Measurements from ENCODE around the gene TMEM245.

TMEM245 gene

GRCh38 chr9:109036744-109037680 is 82.7 kb downstream of the TMEM245 start:
- no peak overlapping the region for H3K9ac ChIP-seq
- H3K4me1 ChIP-seq = no peaks in the 10 kb centered on the region
- no peaks in the 10 kb centered on the region for H3K27me3 ChIP-seq
- H3K4me3 ChIP-seq = no peak overlapping the region
- no peak for TF ChIP-seq Cebpa-rat (IDR thresholded peaks at IDR 0.05)
- no peak overlapping the region for H3K4me2 ChIP-seq
- H3K27ac ChIP-seq = no peak overlapping the region
- H3K36me3 ChIP-seq = peaks cover 96% of the 10 kb centered on the region
- no peaks in the 10 kb centered on the region for H4K20me1 ChIP-seq
- no peaks in the 10 kb centered on the region for H3K9me3 ChIP-seq

- H3K27ac ChIP-seq = no peak overlapping the region
- peaks cover 95% of the 10 kb centered on the region for H3K36me3 ChIP-seq
- TF ChIP-seq Cebpa-rat (IDR thresholded peaks at IDR 0.05) = no peak
- H3K4me2 ChIP-seq = no peak overlapping the region
- H3K9ac ChIP-seq = no peak overlapping the region
- no peaks in the 10 kb centered on the region for H3K4me1 ChIP-seq
- H3K9me3 ChIP-seq = no peaks in the 10 kb centered on the region
- H3K27me3 ChIP-seq = no peaks in the 10 kb centered on the region
- no peak overlapping the region for H3K4me3 ChIP-seq
- H4K20me1 ChIP-seq = no peaks in the 10 kb centered on the region
Measured at GRCh38 chr9:109035684-109036423, 83.9 kb downstream of the TMEM245 start.

- Histone ChIP-seq H3K4me2 (no peak overlapping the region), H3K9ac (no peak overlapping the region), H3K9me3 (no peaks in the 10 kb centered on the region), H3K27me3 (no peaks in the 10 kb centered on the region), H3K4me1 (no peaks in the 10 kb centered on the region), H3K27ac (no peak overlapping the region), H3K36me3 (peaks cover 88% of the 10 kb centered on the region), H4K20me1 (no peaks in the 10 kb centered on the region), H3K4me3 (no peak overlapping the region)
- TF ChIP-seq Cebpa-rat (IDR thresholded peaks at IDR 0.05) = no peak
Measured at GRCh38 chr9:109033941-109034700, 85.6 kb downstream of the TMEM245 start.

- no peak overlapping the region for H3K4me3 ChIP-seq
- H3K4me1 ChIP-seq = no peaks in the 10 kb centered on the region
- 0 out of 2 replicates have a peak, but pooled peaks cover 3% of the 10 kb centered on the region for H4K20me1 ChIP-seq
- no peaks in the 10 kb centered on the region for H3K27me3 ChIP-seq
- no peak overlapping the region for H3K4me2 ChIP-seq
- TF ChIP-seq Cebpa-rat (IDR thresholded peaks at IDR 0.05) = no peak
- H3K9ac ChIP-seq = no peak overlapping the region
- H3K36me3 ChIP-seq = peaks cover 90% of the 10 kb centered on the region
- H3K27ac ChIP-seq = no peak overlapping the region
- H3K9me3 ChIP-seq = no peaks in the 10 kb centered on the region
Measured at GRCh38 chr9:109031241-109031640, 88.5 kb downstream of the TMEM245 start.

- no peak overlapping the region for H3K27ac ChIP-seq
- H3K9me3 ChIP-seq = no peaks in the 10 kb centered on the region
- no peaks in the 10 kb centered on the region for H3K27me3 ChIP-seq
- no peaks in the 10 kb centered on the region for H3K4me1 ChIP-seq
- peaks cover 90% of the 10 kb centered on the region for H3K36me3 ChIP-seq
- 0 out of 2 replicates have a peak, but pooled peaks cover 7% of the 10 kb centered on the region for H4K20me1 ChIP-seq
- no peak overlapping the region for H3K9ac ChIP-seq
- no peak overlapping the region for H3K4me3 ChIP-seq
- no peak overlapping the region for H3K4me2 ChIP-seq
- TF ChIP-seq Cebpa-rat (IDR thresholded peaks at IDR 0.05) = no peak
Measured at GRCh38 chr9:109030426-109030825, 89.3 kb downstream of the TMEM245 start.

GRCh38 chr9:109028457-109028856 is 91.3 kb downstream of the TMEM245 start:
- TF ChIP-seq Cebpa-rat (IDR thresholded peaks at IDR 0.05) = no peak

GRCh38 chr9:109027176-109027575 is 92.6 kb downstream of the TMEM245 start:
- H3K9ac ChIP-seq = no peak overlapping the region
- no peaks in the 10 kb centered on the region for H3K9me3 ChIP-seq
- TF ChIP-seq Cebpa-rat (IDR thresholded peaks at IDR 0.05) = no peak
- no peaks in the 10 kb centered on the region for H3K4me1 ChIP-seq
- no peak overlapping the region for H3K27ac ChIP-seq
- H3K4me2 ChIP-seq = no peak overlapping the region
- H3K4me3 ChIP-seq = no peak overlapping the region
- H4K20me1 ChIP-seq = 0 out of 2 replicates have a peak, but pooled peaks cover 17% of the 10 kb centered on the region
- H3K36me3 ChIP-seq = peaks cover 74% of the 10 kb centered on the region
- no peaks in the 10 kb centered on the region for H3K27me3 ChIP-seq

More at GRCh38 chr9:109028457-109028856, 91.3 kb downstream of the TMEM245 start:
- Histone ChIP-seq H4K20me1 (0 out of 2 replicates have a peak, but pooled peaks cover 17% of the 10 kb centered on the region), H3K36me3 (peaks cover 86% of the 10 kb centered on the region), H3K4me2 (no peak overlapping the region), H3K27ac (no peak overlapping the region), H3K4me1 (no peaks in the 10 kb centered on the region), H3K9me3 (no peaks in the 10 kb centered on the region), H3K27me3 (no peaks in the 10 kb centered on the region), H3K4me3 (no peak overlapping the region), H3K9ac (no peak overlapping the region)

- peaks cover 74% of the 10 kb centered on the region for H3K36me3 ChIP-seq
- no peaks in the 10 kb centered on the region for H3K27me3 ChIP-seq
- H3K27ac ChIP-seq = no peak overlapping the region
- H3K9me3 ChIP-seq = no peaks in the 10 kb centered on the region
- H4K20me1 ChIP-seq = 0 out of 2 replicates have a peak, but pooled peaks cover 25% of the 10 kb centered on the region
- no peaks in the 10 kb centered on the region; the same call in 1 of the 2 replicates for H3K4me1 ChIP-seq
- H3K4me3 ChIP-seq = no peak overlapping the region
- H3K9ac ChIP-seq = no peak overlapping the region
- no peak overlapping the region for H3K4me2 ChIP-seq
- TF ChIP-seq Cebpa-rat (IDR thresholded peaks at IDR 0.05) = no peak
Measured at GRCh38 chr9:109026306-109026705, 93.4 kb downstream of the TMEM245 start.

GRCh38 chr9:109022873-109023272 is 96.9 kb downstream of the TMEM245 start:
- Histone ChIP-seq H3K4me2 (no peak overlapping the region), H3K27ac (no peak overlapping the region), H4K20me1 (peaks cover 30% of the 10 kb centered on the region; the same call in 1 of the 2 replicates), H3K36me3 (peaks cover 74% of the 10 kb centered on the region), H3K4me1 (peaks cover 22% of the 10 kb centered on the region), H3K4me3 (no peak overlapping the region), H3K9me3 (no peaks in the 10 kb centered on the region), H3K9ac (no peak overlapping the region), H3K27me3 (no peaks in the 10 kb centered on the region)
- TF ChIP-seq Cebpa-rat (IDR thresholded peaks at IDR 0.05) = no peak
